22Rv1 (cell line): ENCODE results near the gene FYN.

ENCODE experiments used
- H3K27ac ChIP-seq: fragments of 450-650 bp; 2 replicates; pipeline ENCODE4 v1.5.1; 2017
- CTCF ChIP-seq: fragments of 450-650 bp; IDR thresholded peaks from 2 replicates; pipeline ENCODE4 v1.5.1; 2017; ENCODE audit warnings: mild to moderate bottlenecking
- ZFX ChIP-seq: fragments of 450-650 bp; IDR thresholded peaks from 2 replicates; pipeline ENCODE4 v1.6.1; 2017; ENCODE audit warnings: antibody characterized with exemption, borderline replicate concordance

Gene FYN

GRCh38 chr6:111761783-111762312 lies 111.4 kb downstream of the FYN start:
- no peak overlapping the region for H3K27ac ChIP-seq
- TF ChIP-seq CTCF (no peak), ZFX (no peak)

GRCh38 chr6:111761212-111761611 lies 112.0 kb downstream of the FYN start:
- no peak overlapping the region for H3K27ac ChIP-seq
- TF ChIP-seq ZFX (no peak), CTCF (no peak)

GRCh38 chr6:111759836-111760785 lies 113.1 kb downstream of the FYN start:
- TF ChIP-seq ZFX (no peak), CTCF (no peak)
- no peak overlapping the region for H3K27ac ChIP-seq

DNA sequence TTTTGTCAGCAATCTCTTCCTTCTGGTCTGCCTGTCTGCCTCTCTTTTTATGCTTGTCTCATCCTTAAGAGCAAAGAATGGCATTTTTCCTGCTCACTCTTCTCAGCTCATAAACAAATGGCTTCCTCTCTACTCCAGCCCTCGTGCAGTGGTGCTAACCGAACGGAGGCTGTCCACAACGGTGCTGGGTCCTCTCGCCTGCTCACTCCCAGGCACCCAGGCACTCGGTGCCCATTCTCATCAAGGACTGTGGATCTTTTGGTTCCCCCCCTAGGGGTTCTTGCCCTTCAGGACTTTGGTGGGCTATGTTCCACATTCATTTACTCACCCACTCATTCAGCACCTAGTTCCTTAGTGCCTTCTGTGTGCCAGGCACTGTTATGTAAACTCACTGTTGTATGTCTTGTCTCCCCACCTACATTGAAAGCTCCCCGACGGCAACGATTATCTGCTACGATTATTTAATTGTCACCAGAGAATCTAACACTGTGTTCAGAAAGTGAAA lies 113.9 kb downstream of the FYN start:
- H3K27ac ChIP-seq = no peak overlapping the region
- TF ChIP-seq CTCF (no peak), ZFX (no peak)

DNA sequence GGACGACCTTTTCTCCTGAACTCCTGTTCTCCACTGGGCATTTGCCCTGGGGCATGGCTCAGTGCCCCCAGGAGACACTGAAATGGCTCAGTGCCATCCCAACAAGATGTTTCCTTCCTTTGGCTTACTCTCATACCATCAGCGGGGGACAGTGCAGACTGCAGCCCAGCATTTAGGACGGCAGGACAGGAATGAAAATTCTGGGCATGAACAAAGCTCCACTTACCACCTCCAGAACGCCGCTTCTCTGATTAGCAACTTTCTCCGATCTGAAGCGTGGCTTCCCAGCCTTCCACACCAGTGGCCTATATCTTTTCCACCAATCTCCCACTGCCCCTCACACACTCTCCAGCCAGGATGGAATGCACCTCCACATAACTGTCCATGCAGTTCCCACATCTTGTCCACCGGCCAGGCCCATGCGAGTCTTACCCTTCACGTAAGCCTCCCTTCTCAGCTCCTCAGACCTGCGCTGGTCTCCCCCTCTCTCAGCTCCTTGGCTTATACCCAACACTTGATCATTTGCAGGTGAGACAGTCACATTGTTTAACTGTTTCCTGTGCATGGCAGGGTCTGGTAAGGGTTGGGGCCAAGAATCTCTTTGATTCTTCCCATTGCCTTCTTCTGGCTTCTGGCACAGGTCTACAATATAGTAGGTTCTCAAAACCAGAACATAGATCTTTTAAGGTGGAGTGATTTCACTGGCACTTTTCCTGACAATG lies 114.5 kb downstream of the FYN start:
- H3K27ac ChIP-seq = no peak overlapping the region

GRCh38 chr6:111757342-111757741 lies 115.9 kb downstream of the FYN start:
- TF ChIP-seq ZFX = no peak
- TF ChIP-seq CTCF = no peak
- no peak overlapping the region for H3K27ac ChIP-seq

More for the DNA sequence above, 114.5 kb downstream of the FYN start:
- TF ChIP-seq CTCF (no peak), ZFX (no peak)
